Measurements from ENCODE around the gene ARL15.

DNA sequence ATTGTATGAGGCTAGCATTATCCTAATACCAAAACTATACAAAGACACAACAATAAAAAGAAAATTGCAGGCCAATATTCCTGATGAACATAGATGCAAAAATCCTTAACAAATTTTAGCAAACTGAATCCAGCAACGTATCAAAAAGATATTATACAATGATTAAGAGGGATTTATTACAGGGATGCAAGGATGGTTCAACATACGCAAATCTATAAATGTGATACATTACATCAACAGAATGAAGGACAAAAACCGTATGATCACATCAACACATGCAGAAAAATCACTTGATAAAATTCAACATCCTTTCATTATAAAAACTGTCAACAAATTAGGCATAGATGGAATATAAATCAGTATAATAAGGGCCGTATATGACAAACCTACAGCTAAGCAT lies 27.1 kb upstream of the ARL15 start:
- TF ChIP-seq TAF1 (IDR thresholded peaks at IDR 0.05; ENCODE audit: low read depth, low read length) (no peak), POLR2AphosphoS5 (IDR thresholded peaks at IDR 0.05; ENCODE audit: low read depth, low read length) (no peak)

Data from GM12891 (cell line).